ENCODE measurements around the gene MPHOSPH9. TPM values are rescaled to one million over a fixed set of nuclear protein-coding genes. Genes with fewer than 3 reads are reported as not detected.

Gene MPHOSPH9
- total RNA-seq, 2 donors from 2014 or later, result 68.4 to 85.3 TPM

GRCh38 chr12:123160801-123161487, 72.0 kb downstream of the MPHOSPH9 start:
- no peaks in the 10 kb centered on the region for H3K27me3 ChIP-seq (ENCODE audit: control insufficient read depth, insufficient read depth, low read length, poor library complexity, severe bottlenecking)
- H3K27ac ChIP-seq (ENCODE audit: low read depth, low read length), result no peak overlapping the region
- no peak overlapping the region for H3K9ac ChIP-seq (ENCODE audit: extremely low read depth, low read length, poor library complexity, severe bottlenecking)
- WGBS, 2 experiments (ENCODE audit: insufficient coverage in 1 of 2, insufficient read length in 1 of 2), result 78 to 87% methylated on average over 6 to 10 of the region's 11 CpGs
- H3K27ac Mint-ChIP-seq, result no peak overlapping the region
- peaks cover 33% of the 10 kb centered on the region for H3K36me3 Mint-ChIP-seq (ENCODE audit: low read depth)
- TF ChIP-seq, protein P1, sequence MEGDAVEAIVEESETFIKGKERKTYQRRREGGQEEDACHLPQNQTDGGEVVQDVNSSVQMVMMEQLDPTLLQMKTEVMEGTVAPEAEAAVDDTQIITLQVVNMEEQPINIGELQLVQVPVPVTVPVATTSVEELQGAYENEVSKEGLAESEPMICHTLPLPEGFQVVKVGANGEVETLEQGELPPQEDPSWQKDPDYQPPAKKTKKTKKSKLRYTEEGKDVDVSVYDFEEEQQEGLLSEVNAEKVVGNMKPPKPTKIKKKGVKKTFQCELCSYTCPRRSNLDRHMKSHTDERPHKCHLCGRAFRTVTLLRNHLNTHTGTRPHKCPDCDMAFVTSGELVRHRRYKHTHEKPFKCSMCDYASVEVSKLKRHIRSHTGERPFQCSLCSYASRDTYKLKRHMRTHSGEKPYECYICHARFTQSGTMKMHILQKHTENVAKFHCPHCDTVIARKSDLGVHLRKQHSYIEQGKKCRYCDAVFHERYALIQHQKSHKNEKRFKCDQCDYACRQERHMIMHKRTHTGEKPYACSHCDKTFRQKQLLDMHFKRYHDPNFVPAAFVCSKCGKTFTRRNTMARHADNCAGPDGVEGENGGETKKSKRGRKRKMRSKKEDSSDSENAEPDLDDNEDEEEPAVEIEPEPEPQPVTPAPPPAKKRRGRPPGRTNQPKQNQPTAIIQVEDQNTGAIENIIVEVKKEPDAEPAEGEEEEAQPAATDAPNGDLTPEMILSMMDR (conservative IDR thresholded peaks at IDR 0.05), result no peak
- no peaks in the 10 kb centered on the region for H3K4me1 Mint-ChIP-seq
- no peaks in the 10 kb centered on the region for H3K4me1 ChIP-seq (ENCODE audit: control insufficient read depth, insufficient read depth, low read length)
- no peak overlapping the region for H3K4me3 ChIP-seq (ENCODE audit: low read length)
- no peaks in the 10 kb centered on the region for H3K9me3 Mint-ChIP-seq
- H3K4me3 Mint-ChIP-seq, result no peak overlapping the region
- H3K9me3 ChIP-seq (ENCODE audit: control insufficient read depth, low read length), result no peaks in the 10 kb centered on the region
- no peaks in the 10 kb centered on the region for H3K27me3 Mint-ChIP-seq (ENCODE audit: insufficient read depth)
- H3K36me3 ChIP-seq (ENCODE audit: control insufficient read depth, insufficient read depth, low read length), result peaks cover 72% of the 10 kb centered on the region
- no peak for DNase-seq

GRCh38 chr12:123153906-123154305, 79.0 kb downstream of the MPHOSPH9 start:
- WGBS, 2 experiments (ENCODE audit: insufficient coverage in 1 of 2, insufficient read length in 1 of 2), result 52 to 57% methylated on average over 1 to 2 of the region's 2 CpGs
- peak; percentile 79 for DNase-seq
- Histone ChIP-seq H3K9me3 (ENCODE audit: control insufficient read depth, low read length) (no peaks in the 10 kb centered on the region), H3K4me3 (ENCODE audit: low read length) (no peak overlapping the region), H3K27ac (ENCODE audit: low read depth, low read length) (no peak overlapping the region), H3K36me3 (ENCODE audit: control insufficient read depth, insufficient read depth, low read length) (peaks cover 18% of the 10 kb centered on the region), H3K9ac (ENCODE audit: extremely low read depth, low read length, poor library complexity, severe bottlenecking) (no peak overlapping the region), H3K4me1 (ENCODE audit: control insufficient read depth, insufficient read depth, low read length) (no peaks in the 10 kb centered on the region), H3K27me3 (ENCODE audit: control insufficient read depth, insufficient read depth, low read length, poor library complexity, severe bottlenecking) (peaks cover 10% of the 10 kb centered on the region)
- Mint-ChIP-seq H3K4me1 (peaks cover 18% of the 10 kb centered on the region), H3K9me3 (no peaks in the 10 kb centered on the region), H3K4me3 (no peak overlapping the region), H3K36me3 (ENCODE audit: low read depth) (no peaks in the 10 kb centered on the region), H3K27me3 (ENCODE audit: insufficient read depth) (peaks cover 11% of the 10 kb centered on the region), H3K27ac (peak overlapping the region; percentile 32)
- TF ChIP-seq, protein P1 (conservative IDR thresholded peaks at IDR 0.05), result no peak

- H3K9me3 ChIP-seq (ENCODE audit: control insufficient read depth, low read length), result no peaks in the 10 kb centered on the region
- TF ChIP-seq, protein P1 (conservative IDR thresholded peaks at IDR 0.05), result no peak
- H3K4me3 ChIP-seq (ENCODE audit: low read length), result no peak overlapping the region
- H3K4me3 Mint-ChIP-seq, result no peak overlapping the region
- no peak overlapping the region for H3K27ac Mint-ChIP-seq
- H3K4me1 Mint-ChIP-seq, result peaks cover 28% of the 10 kb centered on the region
- 85% methylated on average over 3 of the region's 3 CpGs; no CpG with 5 or more reads in 1 of the 2 experiments for WGBS, 2 experiments (ENCODE audit: insufficient coverage in 1 of 2, insufficient read length in 1 of 2)
- no peaks in the 10 kb centered on the region for H3K4me1 ChIP-seq (ENCODE audit: control insufficient read depth, insufficient read depth, low read length)
- H3K27me3 Mint-ChIP-seq (ENCODE audit: insufficient read depth), result peaks cover 11% of the 10 kb centered on the region
- no peaks in the 10 kb centered on the region for H3K36me3 Mint-ChIP-seq (ENCODE audit: low read depth)
- no peak for DNase-seq
- peaks cover 18% of the 10 kb centered on the region for H3K36me3 ChIP-seq (ENCODE audit: control insufficient read depth, insufficient read depth, low read length)
- no peak overlapping the region for H3K9ac ChIP-seq (ENCODE audit: extremely low read depth, low read length, poor library complexity, severe bottlenecking)
- no peaks in the 10 kb centered on the region for H3K9me3 Mint-ChIP-seq
- no peak overlapping the region for H3K27ac ChIP-seq (ENCODE audit: low read depth, low read length)
- H3K27me3 ChIP-seq (ENCODE audit: control insufficient read depth, insufficient read depth, low read length, poor library complexity, severe bottlenecking), result peaks cover 10% of the 10 kb centered on the region
These were observed 80.1 kb downstream of the MPHOSPH9 start for GRCh38 chr12:123152833-123153232.

All from endodermal cell (in vitro differentiated cells).